ENCODE results near the gene USH2A. TPM values are rescaled to one million over a fixed set of nuclear protein-coding genes. Genes with fewer than 3 reads are reported as not detected.

USH2A gene
- total RNA-seq, 1 experiment from 2014 or later = not detected

DNA sequence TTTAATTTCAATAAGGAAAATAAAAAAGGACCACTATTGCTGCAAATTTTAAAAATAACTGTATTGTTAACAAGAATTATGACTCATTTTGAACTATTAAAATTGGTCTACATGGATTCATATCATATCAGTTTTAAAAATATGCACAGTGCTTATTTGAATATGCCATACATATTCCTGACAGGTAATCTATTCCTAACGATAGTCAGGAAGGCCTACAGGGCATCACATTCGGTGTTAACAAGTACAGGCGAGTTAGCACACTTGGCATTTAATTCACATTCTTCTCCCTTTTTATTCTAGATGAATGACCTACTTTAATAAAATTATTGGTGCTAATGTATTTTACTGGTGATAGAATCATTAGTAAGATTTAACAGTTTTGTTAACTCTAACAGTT is 174.6 kb downstream of the USH2A start:
- intact Hi-C loops (cut with micrococcal nuclease) = no loop called here
- RAD21 ChIA-PET (ENCODE audit: low non-redundant PET in 1 of 2, low total read pairs in 2 of 2, uncharacterized antibody in 2 of 2, unreplicated experiment in 2 of 2) = no interaction called here

More for the DNA sequence above, 174.6 kb downstream of the USH2A start:
- no peaks in the 10 kb centered on the region; a peak in 1 of 4 replicates for H3K9me3 ChIP-seq (ENCODE audit: control insufficient read depth in 1 of 2, insufficient read depth in 1 of 2, low read depth in 1 of 2, low read length in 2 of 2)
- ATAC-seq = no peak
- POLR2A ChIA-PET = no interaction called here
- no peak overlapping the region for H3K4me2 ChIP-seq (ENCODE audit: low read length)
- no peaks in the 10 kb centered on the region for H3K79me2 ChIP-seq (ENCODE audit: insufficient read depth, low read length)
- no peak overlapping the region for H2AFZ ChIP-seq (ENCODE audit: low read depth, low read length, poor library complexity, severe bottlenecking)
- H3K4me3 ChIP-seq (replicated peaks in 1 of 2; ENCODE audit: low read depth in 1 of 2, low read length in 2 of 2) = no peak overlapping the region
- H3K9ac ChIP-seq (ENCODE audit: low read length) = no peak overlapping the region
- H3K9me2 ChIP-seq (ENCODE audit: insufficient read depth) = no peaks in the 10 kb centered on the region
- H3K4me1 ChIP-seq (ENCODE audit: control insufficient read depth in 1 of 2, insufficient read depth in 2 of 2, low read length in 2 of 2) = no peaks in the 10 kb centered on the region
- H3K36me3 ChIP-seq (ENCODE audit: control insufficient read depth in 1 of 2, insufficient read depth in 2 of 2, low read length in 2 of 2) = no peaks in the 10 kb centered on the region
- no peak overlapping the region for H3K27ac ChIP-seq (ENCODE audit: low read depth, low read length)
- H4K20me1 ChIP-seq (ENCODE audit: insufficient read depth) = no peaks in the 10 kb centered on the region
- CTCF ChIA-PET = no interaction called here
- BruUV-seq (replicated peaks) = no TSS peak
- TF ChIP-seq TCF7L2 (IDR thresholded peaks at IDR 0.05; ENCODE audit: borderline replicate concordance, extremely low read depth, insufficient read depth, insufficient read length) (no peak), POLR2AphosphoS5 (IDR thresholded peaks at IDR 0.05; ENCODE audit: low read depth, low read length) (no peak), ELF1 (IDR thresholded peaks at IDR 0.05; ENCODE audit: borderline replicate concordance, low read depth) (no peak), YY1 (IDR thresholded peaks at IDR 0.05; ENCODE audit: extremely low read depth, insufficient replicate concordance, low read depth, low read length) (no peak), FOSL1 (IDR thresholded peaks at IDR 0.05; ENCODE audit: low read depth) (no peak), EZH2phosphoT487 (IDR thresholded peaks at IDR 0.05; ENCODE audit: borderline replicate concordance) (no peak), SIN3A (IDR thresholded peaks at IDR 0.05; ENCODE audit: low read depth) (no peak), CBX3 (IDR thresholded peaks at IDR 0.05; ENCODE audit: low read depth) (no peak)
- TF ChIP-seq, protein P1, sequence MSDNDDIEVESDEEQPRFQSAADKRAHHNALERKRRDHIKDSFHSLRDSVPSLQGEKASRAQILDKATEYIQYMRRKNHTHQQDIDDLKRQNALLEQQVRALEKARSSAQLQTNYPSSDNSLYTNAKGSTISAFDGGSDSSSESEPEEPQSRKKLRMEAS (IDR thresholded peaks at IDR 0.05) = no peak
- TF ChIP-seq, protein P2, sequence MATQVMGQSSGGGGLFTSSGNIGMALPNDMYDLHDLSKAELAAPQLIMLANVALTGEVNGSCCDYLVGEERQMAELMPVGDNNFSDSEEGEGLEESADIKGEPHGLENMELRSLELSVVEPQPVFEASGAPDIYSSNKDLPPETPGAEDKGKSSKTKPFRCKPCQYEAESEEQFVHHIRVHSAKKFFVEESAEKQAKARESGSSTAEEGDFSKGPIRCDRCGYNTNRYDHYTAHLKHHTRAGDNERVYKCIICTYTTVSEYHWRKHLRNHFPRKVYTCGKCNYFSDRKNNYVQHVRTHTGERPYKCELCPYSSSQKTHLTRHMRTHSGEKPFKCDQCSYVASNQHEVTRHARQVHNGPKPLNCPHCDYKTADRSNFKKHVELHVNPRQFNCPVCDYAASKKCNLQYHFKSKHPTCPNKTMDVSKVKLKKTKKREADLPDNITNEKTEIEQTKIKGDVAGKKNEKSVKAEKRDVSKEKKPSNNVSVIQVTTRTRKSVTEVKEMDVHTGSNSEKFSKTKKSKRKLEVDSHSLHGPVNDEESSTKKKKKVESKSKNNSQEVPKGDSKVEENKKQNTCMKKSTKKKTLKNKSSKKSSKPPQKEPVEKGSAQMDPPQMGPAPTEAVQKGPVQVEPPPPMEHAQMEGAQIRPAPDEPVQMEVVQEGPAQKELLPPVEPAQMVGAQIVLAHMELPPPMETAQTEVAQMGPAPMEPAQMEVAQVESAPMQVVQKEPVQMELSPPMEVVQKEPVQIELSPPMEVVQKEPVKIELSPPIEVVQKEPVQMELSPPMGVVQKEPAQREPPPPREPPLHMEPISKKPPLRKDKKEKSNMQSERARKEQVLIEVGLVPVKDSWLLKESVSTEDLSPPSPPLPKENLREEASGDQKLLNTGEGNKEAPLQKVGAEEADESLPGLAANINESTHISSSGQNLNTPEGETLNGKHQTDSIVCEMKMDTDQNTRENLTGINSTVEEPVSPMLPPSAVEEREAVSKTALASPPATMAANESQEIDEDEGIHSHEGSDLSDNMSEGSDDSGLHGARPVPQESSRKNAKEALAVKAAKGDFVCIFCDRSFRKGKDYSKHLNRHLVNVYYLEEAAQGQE (IDR thresholded peaks at IDR 0.05; ENCODE audit: low read depth) = no peak
- TF ChIP-seq, protein P3, sequence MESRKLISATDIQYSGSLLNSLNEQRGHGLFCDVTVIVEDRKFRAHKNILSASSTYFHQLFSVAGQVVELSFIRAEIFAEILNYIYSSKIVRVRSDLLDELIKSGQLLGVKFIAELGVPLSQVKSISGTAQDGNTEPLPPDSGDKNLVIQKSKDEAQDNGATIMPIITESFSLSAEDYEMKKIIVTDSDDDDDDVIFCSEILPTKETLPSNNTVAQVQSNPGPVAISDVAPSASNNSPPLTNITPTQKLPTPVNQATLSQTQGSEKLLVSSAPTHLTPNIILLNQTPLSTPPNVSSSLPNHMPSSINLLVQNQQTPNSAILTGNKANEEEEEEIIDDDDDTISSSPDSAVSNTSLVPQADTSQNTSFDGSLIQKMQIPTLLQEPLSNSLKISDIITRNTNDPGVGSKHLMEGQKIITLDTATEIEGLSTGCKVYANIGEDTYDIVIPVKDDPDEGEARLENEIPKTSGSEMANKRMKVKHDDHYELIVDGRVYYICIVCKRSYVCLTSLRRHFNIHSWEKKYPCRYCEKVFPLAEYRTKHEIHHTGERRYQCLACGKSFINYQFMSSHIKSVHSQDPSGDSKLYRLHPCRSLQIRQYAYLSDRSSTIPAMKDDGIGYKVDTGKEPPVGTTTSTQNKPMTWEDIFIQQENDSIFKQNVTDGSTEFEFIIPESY (IDR thresholded peaks at IDR 0.05; ENCODE audit: extremely low read depth, insufficient replicate concordance, low read length) = no peak
- no peaks in the 10 kb centered on the region for H3K27me3 ChIP-seq (ENCODE audit: insufficient read depth, low read length)
- no peak for DNase-seq (ENCODE audit: low read depth, low spot score)

Data from HCT116 (cell line).